K562 (cell line): ENCODE measurements around the gene ABHD3. TPM values are rescaled to one million over a fixed set of nuclear protein-coding genes. Genes with fewer than 3 reads are reported as not detected.

Experiments
- ARHGAP35 ChIP-seq: fragments of 450-650 bp; IDR thresholded peaks from 2 replicates; pipeline ENCODE4 v1.6.1; 2018; ENCODE audit not compliant: partially characterized antibody
- ATF7 ChIP-seq: fragments of 450-650 bp; IDR thresholded peaks from 2 replicates; pipeline ENCODE4 v1.7.1; 2014; ENCODE audit warnings: mild to moderate bottlenecking, moderate library complexity
- CBFA2T3 ChIP-seq: fragments of 450-650 bp; IDR thresholded peaks from 2 replicates; pipeline ENCODE4 v1.6.1; 2017
- ETV5 ChIP-seq: sonication (generic); formaldehyde crosslinking; IDR thresholded peaks from 2 replicates; pipeline ENCODE4 v1.4.0; 2020; ENCODE audit warnings: low read depth, mild to moderate bottlenecking, missing genetic modification reagents
- HNRNPLL ChIP-seq: fragments of 200-400 bp; formaldehyde crosslinking; IDR thresholded peaks from 2 replicates; pipeline ENCODE4 v1.6.1; 2017; ENCODE audit warnings: low read length, low read depth, mild to moderate bottlenecking; ENCODE audit not compliant: poor library complexity, severe bottlenecking
- MED1 ChIP-seq: sonication (generic); formaldehyde crosslinking; IDR thresholded peaks from 2 replicates; pipeline ENCODE4 v1.8.1; 2023; ENCODE audit warnings: missing genetic modification reagents, borderline replicate concordance
- MEF2D ChIP-seq: conservative IDR thresholded peaks from 2 replicates; pipeline ENCODE4 v1.6.1; 2016; ENCODE audit warnings: low read depth, missing genetic modification characterization, missing compliant biosample characterization
- NCOA2 ChIP-seq, 2 experiments: fragments of 450-650 bp; IDR thresholded peaks; 2 replicates each; pipeline ENCODE4 v1.6.1; 2018; ENCODE audit warnings: mild to moderate bottlenecking in 2 of 2, moderate library complexity in 1 of 2; ENCODE audit not compliant: partially characterized antibody in 2 of 2
- PPARD ChIP-seq: fragments of 250-450 bp; sonication (Bioruptor Pico); IDR thresholded peaks from 2 replicates; pipeline ENCODE4 v1.8.0; 2022; ENCODE audit warnings: inconsistent platforms, mild to moderate bottlenecking, moderate library complexity
- PRMT5 ChIP-seq: sonication (generic); formaldehyde crosslinking; IDR thresholded peaks from 2 replicates; pipeline ENCODE4 v1.5.0; 2020; ENCODE audit warnings: missing genetic modification reagents
- PYGO2 ChIP-seq: fragments of 450-650 bp; IDR thresholded peaks from 2 replicates; pipeline ENCODE4 v1.6.1; 2016; ENCODE audit warnings: mild to moderate bottlenecking, missing genetic modification characterization, moderate library complexity, missing compliant biosample characterization
- RBM34 ChIP-seq: fragments of 200-400 bp; formaldehyde crosslinking; IDR thresholded peaks from 2 replicates; pipeline ENCODE4 v1.6.1; 2018; ENCODE audit warnings: low read length, borderline replicate concordance; ENCODE audit not compliant: insufficient read depth
- RFX1 ChIP-seq: fragments of 450-650 bp; IDR thresholded peaks from 2 replicates; pipeline ENCODE4 v1.6.1; 2016; ENCODE audit warnings: mild to moderate bottlenecking, moderate library complexity
- RFX7 ChIP-seq: fragments of 250-450 bp; sonication (Bioruptor Pico); IDR thresholded peaks from 2 replicates; pipeline ENCODE4 v1.5.1; 2021; ENCODE audit warnings: mild to moderate bottlenecking
- SMARCA5 ChIP-seq: fragments of 450-650 bp; IDR thresholded peaks from 2 replicates; pipeline ENCODE4 v1.6.1; 2016
- TAF9B ChIP-seq: fragments of 450-650 bp; IDR thresholded peaks from 2 replicates; pipeline ENCODE4 v1.6.1; 2018; ENCODE audit warnings: mild to moderate bottlenecking; ENCODE audit not compliant: partially characterized antibody
- TFAM ChIP-seq: fragments of 250-450 bp; sonication (Bioruptor Pico); conservative IDR thresholded peaks from 2 replicates; pipeline ENCODE4 v1.5.0; 2021; ENCODE audit warnings: mild to moderate bottlenecking, moderate library complexity
- ZEB2 ChIP-seq: fragments of 450-650 bp; IDR thresholded peaks from 2 replicates; pipeline ENCODE4 v1.6.1; 2016
- ZMIZ1 ChIP-seq, 2 experiments: fragments of 150-350 bp in 1 of 2; IDR thresholded peaks; 2 replicates each; pipeline ENCODE4 v1.6.1; 2012 to 2016; ENCODE audit warnings: low read depth in 2 of 2, low read length in 2 of 2, mild to moderate bottlenecking in 1 of 2, moderate library complexity in 1 of 2
- polyA plus RNA-seq, 8 experiments: library from polyadenylated mRNA; depleted of rRNA in 4 of 8; stranded (reverse) in 5 of 8; unstranded in 3 of 8; fragments of >200 nt; fragmentation: Nextera tagmentation in 2 of 8; fragmentation: Illumina TruSeq in 1 of 8; extraction: Ambion mirVana in 2 of 8; extraction: Trizol in 1 of 8; gene quantifications; 2 replicates each; pipeline versions ENCODE4 v1.2.1 to v1.2.3, GENCODE V29; 2011 to 2014; ENCODE audit warnings: inconsistent platforms in 1 of 8, missing spikeins in 1 of 8
- total RNA-seq, 7 experiments: library from RNA; depleted of rRNA in 6 of 7; stranded (reverse); fragments of >200 nt in 6 of 7; fragmentation: Illumina TruSeq in 2 of 7; extraction: Trizol in 2 of 7; gene quantifications; 2 replicates each; pipeline versions ENCODE4 v1.2.1 to v1.2.3, GENCODE V29; 2011 to 2021; ENCODE audit warnings: low replicate concordance in 1 of 7
- TF ChIP-seq, protein P1 (sequence below): IDR thresholded peaks from 3 replicates; pipeline ENCODE4 v1.6.1; 2011; ENCODE audit warnings: borderline replicate concordance, mild to moderate bottlenecking, moderate library complexity; ENCODE audit not compliant: insufficient read length; ENCODE audit errors: extremely low read depth
- TF ChIP-seq, protein P2 (sequence below): fragments of 450-650 bp; IDR thresholded peaks from 2 replicates; pipeline ENCODE4 v1.6.1; 2016; ENCODE audit warnings: low read depth, mild to moderate bottlenecking, moderate library complexity

The ABHD3 gene
- total and polyA plus RNA-seq, 9 of the 15 experiments (the other 6 are each of a cell fraction or from before 2014, with no cell fraction given) = 6.3 to 38.8 (median 19.4) TPM

DNA sequence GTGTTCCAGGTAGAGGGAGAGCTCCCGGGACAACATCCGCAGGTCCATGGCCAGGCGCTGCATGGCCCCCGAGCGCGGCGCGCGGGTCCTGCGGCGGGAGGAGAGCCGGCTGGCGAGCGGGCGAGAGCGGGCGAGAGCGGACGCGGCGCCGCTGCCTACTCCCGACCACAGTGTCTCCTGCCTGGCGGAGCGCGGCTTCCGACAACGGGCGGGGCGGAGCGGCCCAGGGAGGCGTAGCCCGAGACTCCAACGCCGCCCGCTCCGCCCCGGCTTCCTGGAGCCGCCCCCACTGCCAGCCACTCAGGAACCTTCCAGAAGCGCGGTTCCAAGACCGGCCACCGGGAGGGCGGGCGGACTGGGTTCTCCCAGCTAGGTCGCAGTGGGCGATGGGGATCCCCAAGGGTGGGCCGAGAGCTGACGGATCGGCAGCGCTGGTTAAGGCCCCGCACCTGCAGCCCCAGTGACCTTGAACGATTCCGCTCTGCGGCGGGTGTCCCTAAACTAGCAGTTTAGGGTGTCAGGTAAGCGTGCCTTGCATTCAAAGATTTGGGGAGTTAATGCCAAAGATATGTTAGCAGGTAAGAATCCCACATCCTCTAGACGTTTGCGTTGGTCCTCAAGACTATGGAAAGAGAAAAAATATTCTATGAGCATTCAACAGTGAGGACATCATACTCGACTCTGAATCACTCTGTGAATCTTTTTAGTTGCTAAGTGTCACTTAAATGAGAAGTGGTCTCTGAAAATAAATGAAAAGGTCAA lies at the start of gene ABHD3 (continued):
- TF ChIP-seq HNRNPLL (peak; percentile 74), SMARCA5 (no peak), ARHGAP35 (no peak), MED1 (CRISPR knock-in tag) (no peak), PRMT5 (CRISPR knock-in tag) (no peak), PYGO2 (no peak), NCOA2 (IDR thresholded peaks at IDR 0.05; ENCODE audit: partially characterized antibody in 2 of 2) (no peak), MEF2D (tag) (no peak), TAF9B (no peak), RBM34 (no peak), PPARD (CRISPR knock-in tag) (no peak), ATF7 (peak; percentile 38; the same call in 1 of the 2 replicates), ZEB2 (no peak), RFX1 (no peak), ETV5 (peak; percentile 62; the same call in 1 of the 2 replicates), CBFA2T3 (no peak), ZMIZ1 (IDR thresholded peaks at IDR 0.05; ENCODE audit: low read depth in 2 of 2, low read length in 2 of 2) (no peak; a peak in 1 of 4 replicates), RFX7 (CRISPR knock-in tag) (no peak), TFAM (CRISPR knock-in tag) (no peak)
- TF ChIP-seq, protein P1, sequence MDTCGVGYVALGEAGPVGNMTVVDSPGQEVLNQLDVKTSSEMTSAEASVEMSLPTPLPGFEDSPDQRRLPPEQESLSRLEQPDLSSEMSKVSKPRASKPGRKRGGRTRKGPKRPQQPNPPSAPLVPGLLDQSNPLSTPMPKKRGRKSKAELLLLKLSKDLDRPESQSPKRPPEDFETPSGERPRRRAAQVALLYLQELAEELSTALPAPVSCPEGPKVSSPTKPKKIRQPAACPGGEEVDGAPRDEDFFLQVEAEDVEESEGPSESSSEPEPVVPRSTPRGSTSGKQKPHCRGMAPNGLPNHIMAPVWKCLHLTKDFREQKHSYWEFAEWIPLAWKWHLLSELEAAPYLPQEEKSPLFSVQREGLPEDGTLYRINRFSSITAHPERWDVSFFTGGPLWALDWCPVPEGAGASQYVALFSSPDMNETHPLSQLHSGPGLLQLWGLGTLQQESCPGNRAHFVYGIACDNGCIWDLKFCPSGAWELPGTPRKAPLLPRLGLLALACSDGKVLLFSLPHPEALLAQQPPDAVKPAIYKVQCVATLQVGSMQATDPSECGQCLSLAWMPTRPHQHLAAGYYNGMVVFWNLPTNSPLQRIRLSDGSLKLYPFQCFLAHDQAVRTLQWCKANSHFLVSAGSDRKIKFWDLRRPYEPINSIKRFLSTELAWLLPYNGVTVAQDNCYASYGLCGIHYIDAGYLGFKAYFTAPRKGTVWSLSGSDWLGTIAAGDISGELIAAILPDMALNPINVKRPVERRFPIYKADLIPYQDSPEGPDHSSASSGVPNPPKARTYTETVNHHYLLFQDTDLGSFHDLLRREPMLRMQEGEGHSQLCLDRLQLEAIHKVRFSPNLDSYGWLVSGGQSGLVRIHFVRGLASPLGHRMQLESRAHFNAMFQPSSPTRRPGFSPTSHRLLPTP = no peak
- TF ChIP-seq, protein P2, sequence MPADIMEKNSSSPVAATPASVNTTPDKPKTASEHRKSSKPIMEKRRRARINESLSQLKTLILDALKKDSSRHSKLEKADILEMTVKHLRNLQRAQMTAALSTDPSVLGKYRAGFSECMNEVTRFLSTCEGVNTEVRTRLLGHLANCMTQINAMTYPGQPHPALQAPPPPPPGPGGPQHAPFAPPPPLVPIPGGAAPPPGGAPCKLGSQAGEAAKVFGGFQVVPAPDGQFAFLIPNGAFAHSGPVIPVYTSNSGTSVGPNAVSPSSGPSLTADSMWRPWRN = no peak
